Neutrophil (primary cell): ENCODE data around the gene RARG.

Experiments
- H3K27ac ChIP-seq: fragments of 200-600 bp; sonication (generic); 2 replicates; pipeline ENCODE4 v1.5.1; 2016; ENCODE audit warnings: mild to moderate bottlenecking, moderate library complexity
- H3K27me3 ChIP-seq: fragments of 200-600 bp; sonication (generic); 2 replicates; pipeline ENCODE4 v1.6.0; 2016; ENCODE audit warnings: mild to moderate bottlenecking
- H3K36me3 ChIP-seq: fragments of 200-600 bp; sonication (generic); 2 replicates; pipeline ENCODE4 v1.5.1; 2017
- H3K4me1 ChIP-seq, 2 experiments: fragments of 200-600 bp in 1 of 2; sonication (generic) in 1 of 2; 1 replicate in 1 of 2; 2 replicates in 1 of 2; pipeline versions ENCODE4 v1.5.1 to v1.6.1; 2013 to 2016; ENCODE audit warnings: low read depth in 1 of 2, low read length in 1 of 2, mild to moderate bottlenecking in 1 of 2, moderate library complexity in 1 of 2; ENCODE audit not compliant: control insufficient read depth in 1 of 2, insufficient read depth in 1 of 2
- H3K4me3 ChIP-seq, 2 experiments: fragments of 200-600 bp in 1 of 2; sonication (generic) in 1 of 2; 1 replicate in 1 of 2; 2 replicates in 1 of 2; pipeline ENCODE4 v1.5.1; 2013 to 2016; ENCODE audit warnings: low read depth in 1 of 2, low read length in 1 of 2, mild to moderate bottlenecking in 1 of 2, moderate library complexity in 1 of 2
- H3K9me3 ChIP-seq: fragments of 200-600 bp; sonication (generic); 2 replicates; pipeline ENCODE4 v1.5.1; 2016
- TF ChIP-seq, protein P1 (sequence below): fragments of 200-600 bp; sonication (generic); IDR thresholded peaks from 2 replicates; pipeline ENCODE4 v1.5.1; 2016; ENCODE audit warnings: antibody characterized with exemption

Gene RARG

DNA sequence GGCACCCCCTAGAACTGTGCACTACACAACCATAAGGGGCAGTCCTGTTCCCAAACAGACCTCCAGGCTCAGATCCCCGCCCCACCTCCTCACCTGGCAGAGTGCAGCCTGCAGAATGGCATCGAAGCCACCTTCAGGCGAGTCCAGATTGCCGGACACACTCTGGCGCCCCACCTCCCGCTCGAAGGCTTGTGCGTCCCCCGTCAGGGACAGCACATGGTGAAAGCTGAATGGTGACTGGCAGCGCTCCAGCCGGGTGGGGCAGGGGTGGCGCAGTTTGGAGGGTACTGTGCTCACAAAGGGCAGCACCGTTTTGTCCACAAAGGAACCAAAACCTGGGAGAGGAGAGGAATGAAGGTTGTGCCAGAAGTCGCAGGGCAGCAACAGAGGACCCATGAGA is 35.5 kb downstream of the RARG start:
- H3K4me3 ChIP-seq: no peak overlapping the region
- peaks cover 17% of the 10 kb centered on the region for H3K36me3 ChIP-seq
- H3K9me3 ChIP-seq: no peaks in the 10 kb centered on the region
- H3K27me3 ChIP-seq: peaks cover 53% of the 10 kb centered on the region
- TF ChIP-seq, protein P1, sequence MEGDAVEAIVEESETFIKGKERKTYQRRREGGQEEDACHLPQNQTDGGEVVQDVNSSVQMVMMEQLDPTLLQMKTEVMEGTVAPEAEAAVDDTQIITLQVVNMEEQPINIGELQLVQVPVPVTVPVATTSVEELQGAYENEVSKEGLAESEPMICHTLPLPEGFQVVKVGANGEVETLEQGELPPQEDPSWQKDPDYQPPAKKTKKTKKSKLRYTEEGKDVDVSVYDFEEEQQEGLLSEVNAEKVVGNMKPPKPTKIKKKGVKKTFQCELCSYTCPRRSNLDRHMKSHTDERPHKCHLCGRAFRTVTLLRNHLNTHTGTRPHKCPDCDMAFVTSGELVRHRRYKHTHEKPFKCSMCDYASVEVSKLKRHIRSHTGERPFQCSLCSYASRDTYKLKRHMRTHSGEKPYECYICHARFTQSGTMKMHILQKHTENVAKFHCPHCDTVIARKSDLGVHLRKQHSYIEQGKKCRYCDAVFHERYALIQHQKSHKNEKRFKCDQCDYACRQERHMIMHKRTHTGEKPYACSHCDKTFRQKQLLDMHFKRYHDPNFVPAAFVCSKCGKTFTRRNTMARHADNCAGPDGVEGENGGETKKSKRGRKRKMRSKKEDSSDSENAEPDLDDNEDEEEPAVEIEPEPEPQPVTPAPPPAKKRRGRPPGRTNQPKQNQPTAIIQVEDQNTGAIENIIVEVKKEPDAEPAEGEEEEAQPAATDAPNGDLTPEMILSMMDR: no peak
- H3K27ac ChIP-seq: no peak overlapping the region
- H3K4me1 ChIP-seq: peaks cover 4 to 8% of the 10 kb centered on the region in 2 experiments

DNA sequence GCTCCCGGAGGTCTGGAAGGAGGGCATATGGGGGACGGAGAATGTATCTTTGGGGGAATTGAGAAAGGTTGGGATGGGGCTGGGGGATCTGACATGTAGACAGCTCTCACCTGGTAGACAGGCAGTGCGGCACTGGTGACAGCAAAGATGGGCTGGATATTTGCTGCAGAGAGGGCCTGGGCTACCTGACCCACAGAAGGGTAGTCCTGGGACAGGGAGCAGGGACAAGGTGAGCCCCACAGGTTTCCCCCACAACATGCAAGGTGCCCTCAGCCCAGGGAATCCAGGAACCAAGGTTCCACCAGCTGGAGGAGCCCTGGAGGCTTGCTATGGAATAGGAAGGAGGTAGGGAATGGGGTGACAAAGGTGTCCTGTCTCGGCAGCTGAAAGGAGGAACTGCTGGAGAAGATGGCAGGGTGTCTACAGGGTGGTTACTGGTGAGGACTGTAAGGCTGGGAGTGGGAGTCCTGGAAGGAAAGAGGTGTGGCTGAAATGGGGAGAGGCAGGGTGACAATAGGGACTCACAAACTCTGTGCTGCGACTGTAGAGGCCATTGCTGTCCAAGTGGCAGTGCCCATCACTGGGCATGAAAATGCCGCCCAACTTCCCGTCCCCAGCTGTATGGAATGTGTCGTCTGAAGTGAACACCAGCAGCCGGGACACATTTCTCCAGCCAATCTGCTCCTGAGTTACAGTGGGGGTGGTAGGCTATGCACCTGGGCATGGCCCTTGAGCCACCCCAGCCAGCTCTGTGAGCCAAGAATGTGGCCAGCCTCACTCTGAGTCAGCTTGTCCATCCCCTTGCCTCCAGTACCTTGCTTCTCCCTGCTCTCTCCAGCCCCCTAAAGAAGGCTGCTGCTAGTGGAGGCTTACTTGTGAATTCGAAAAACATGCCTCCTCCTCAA is 36.2 kb downstream of the RARG start:
- TF ChIP-seq, protein P1: no peak
- no peaks in the 10 kb centered on the region for H3K9me3 ChIP-seq
- H3K4me3 ChIP-seq: no peak overlapping the region
- peaks cover 4 to 8% of the 10 kb centered on the region in 2 experiments for H3K4me1 ChIP-seq
- H3K36me3 ChIP-seq: peaks cover 23% of the 10 kb centered on the region
- H3K27ac ChIP-seq: no peak overlapping the region
- H3K27me3 ChIP-seq: peaks cover 46% of the 10 kb centered on the region

DNA sequence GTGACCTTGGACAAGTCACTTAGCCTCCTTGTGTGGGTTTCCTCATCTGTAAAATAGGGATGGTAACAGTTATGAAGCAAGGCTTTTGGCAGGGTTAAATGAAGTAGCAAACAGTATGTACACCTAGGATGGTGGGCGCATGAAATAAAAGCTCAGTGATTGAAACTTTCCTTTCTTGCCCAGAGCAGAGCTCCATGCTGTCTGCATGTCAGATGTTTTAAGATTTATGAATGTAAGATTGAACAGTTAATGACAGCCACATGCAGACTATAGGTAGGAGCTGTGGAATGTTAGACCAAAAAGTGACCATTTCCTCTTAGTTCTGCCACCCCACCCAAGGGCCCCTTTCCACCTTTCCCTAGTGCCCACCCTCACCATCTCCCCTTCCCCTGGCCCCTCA is 37.0 kb downstream of the RARG start:
- TF ChIP-seq, protein P1: no peak
- H3K27ac ChIP-seq: no peak overlapping the region
- H3K36me3 ChIP-seq: peaks cover 27% of the 10 kb centered on the region
- H3K4me3 ChIP-seq: no peak overlapping the region
- H3K4me1 ChIP-seq: peaks cover 4 to 8% of the 10 kb centered on the region in 2 experiments
- H3K9me3 ChIP-seq: no peaks in the 10 kb centered on the region
- peaks cover 44% of the 10 kb centered on the region for H3K27me3 ChIP-seq

DNA sequence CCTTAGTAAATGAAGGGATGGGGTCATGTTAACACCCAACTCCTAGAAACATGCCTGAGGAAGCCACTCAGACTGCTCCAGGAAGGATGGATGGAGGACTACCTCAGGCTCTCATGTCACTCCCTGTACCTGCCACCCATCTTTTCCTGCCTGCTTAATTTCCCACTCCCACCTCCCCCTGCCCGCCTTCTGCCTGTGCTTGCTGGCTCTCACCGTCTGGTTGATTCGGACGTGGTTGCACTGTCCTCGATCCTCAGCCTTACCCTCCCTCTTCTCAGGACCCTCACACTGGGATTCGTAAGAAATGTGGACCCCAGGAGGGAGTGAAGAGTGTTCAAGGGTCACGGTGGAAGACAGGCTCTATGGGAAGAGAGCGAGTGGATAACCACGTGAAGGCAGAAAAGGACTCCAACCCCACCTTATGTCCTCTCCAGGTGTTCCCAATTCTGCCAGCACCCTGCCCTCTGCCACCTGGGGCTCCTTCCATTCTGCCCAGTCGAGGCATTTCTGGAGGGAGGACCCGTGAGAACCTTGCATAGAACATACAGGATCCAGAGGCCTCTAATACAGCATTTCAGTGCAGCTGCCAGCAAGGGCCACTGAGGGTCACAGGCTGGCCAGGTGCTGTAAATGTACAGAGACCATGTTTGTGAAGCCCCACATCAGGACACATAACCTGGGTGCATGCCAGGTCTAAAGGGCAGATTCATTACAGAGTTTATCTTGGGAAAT is 37.9 kb downstream of the RARG start:
- Histone ChIP-seq H3K27me3 (peaks cover 40% of the 10 kb centered on the region), H3K27ac (no peak overlapping the region), H3K4me3 (no peak overlapping the region), H3K36me3 (peaks cover 32% of the 10 kb centered on the region), H3K9me3 (no peaks in the 10 kb centered on the region), H3K4me1 (peaks cover 4 to 8% of the 10 kb centered on the region in 2 experiments)
- TF ChIP-seq, protein P1: no peak

DNA sequence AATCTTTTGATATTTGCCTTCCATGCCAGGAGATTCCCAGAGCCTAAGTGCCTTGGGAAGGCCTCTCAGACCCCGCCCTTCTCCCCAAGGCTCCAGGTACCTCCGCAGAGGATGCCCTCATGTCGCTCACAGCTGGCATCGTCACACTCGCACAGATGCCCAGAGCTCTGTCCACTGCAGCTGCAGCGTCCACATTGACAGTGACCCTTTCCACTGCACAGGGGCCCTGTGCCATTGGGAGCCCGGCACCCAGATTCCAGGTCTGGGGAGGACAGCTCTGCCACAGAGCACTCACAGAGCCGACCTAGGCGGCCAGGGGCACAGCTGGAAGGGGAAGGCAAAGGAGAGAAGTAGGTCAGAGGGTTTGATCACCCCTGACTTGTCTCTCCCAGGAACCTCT is 39.0 kb downstream of the RARG start:
- Histone ChIP-seq H3K9me3 (no peaks in the 10 kb centered on the region), H3K27ac (no peak overlapping the region), H3K36me3 (peaks cover 42% of the 10 kb centered on the region), H3K27me3 (peaks cover 29% of the 10 kb centered on the region), H3K4me1 (peaks cover 4 to 8% of the 10 kb centered on the region in 2 experiments), H3K4me3 (no peak overlapping the region)
- TF ChIP-seq, protein P1: no peak
